ENCODE measurements around the gene LIPA. TPM values are rescaled to one million over a fixed set of nuclear protein-coding genes. Genes with fewer than 3 reads are reported as not detected.

LIPA gene
- total and polyA plus RNA-seq, 9 of the 15 experiments (the other 6 are each of a cell fraction or from before 2014, with no cell fraction given), result 0.07 to 0.40 (median 0.15) TPM; not detected in 1

- 0 out of 2 replicates have a peak, but pooled peaks have one; percentile 36 for TF ChIP-seq ARID3A (IDR thresholded peaks at IDR 0.05; ENCODE audit: borderline replicate concordance, low read depth, low read length)
- TF ChIP-seq ZBTB17 (CRISPR knock-in tag; IDR thresholded peaks at IDR 0.05), result no peak
- no peak for TF ChIP-seq FOXJ3 (CRISPR knock-in tag; IDR thresholded peaks at IDR 0.05)
- no peak for TF ChIP-seq ETV1 (tag; conservative IDR thresholded peaks at IDR 0.05; ENCODE audit: low read depth)
- no peak for TF ChIP-seq PHF20 (IDR thresholded peaks at IDR 0.05; ENCODE audit: partially characterized antibody)
- TF ChIP-seq EHMT2 (IDR thresholded peaks at IDR 0.05), result no peak
- TF ChIP-seq HMBOX1 (IDR thresholded peaks at IDR 0.05), result no peak
- TF ChIP-seq ZNF174 (CRISPR knock-in tag; IDR thresholded peaks at IDR 0.05), result no peak
- TF ChIP-seq SMARCB1 (IDR thresholded peaks at IDR 0.05; ENCODE audit: insufficient read length, low read depth), result no peak
- peak; percentile 78 for TF ChIP-seq PKNOX1 (IDR thresholded peaks at IDR 0.05)
- TF ChIP-seq DEAF1 (CRISPR knock-in tag; IDR thresholded peaks at IDR 0.05), result peak; percentile 39
- TF ChIP-seq CTCF (IDR thresholded peaks at IDR 0.05 in 2 of 3, conservative IDR thresholded peaks at IDR 0.05 in 1 of 3; ENCODE audit: insufficient read depth in 2 of 3, low read depth in 1 of 3, low read length in 3 of 3), result peak; percentile 36 to 71 (median 56); a peak in 4 of 6 replicates
- peak; percentile 85 for TF ChIP-seq MEIS2 (IDR thresholded peaks at IDR 0.05; ENCODE audit: partially characterized antibody)
- no peak for TF ChIP-seq KDM4B (IDR thresholded peaks at IDR 0.05; ENCODE audit: borderline replicate concordance in 2 of 2, low read depth in 1 of 2)
- no peak for TF ChIP-seq TSHZ1 (CRISPR knock-in tag; IDR thresholded peaks at IDR 0.05)
These were observed 34.3 kb downstream of the LIPA start (continued) for GRCh38 chr10:89217057-89217990.

Measured in K562 (cell line).